GM18951 (cell line): ENCODE results near the gene SLC25A11.

Source experiments
- POLR2A ChIP-seq: IDR thresholded peaks from 4 replicates; pipeline ENCODE4 v1.6.1; 2011; ENCODE audit warnings: mild to moderate bottlenecking; ENCODE audit not compliant: insufficient read length, insufficient read depth; ENCODE audit errors: extremely low read depth
- in situ Hi-C: fragments of 300-500 bp; cut with MboI; formaldehyde crosslinking; loops from one replicate; pipeline ENCODE4 v1.12.0; 2022; ENCODE audit warnings: low sequenced_read_pairs, mixed read lengths, inconsistent platforms; ENCODE audit not compliant: unreplicated experiment

The SLC25A11 gene

GRCh38 chr17:4896332-4897197 lies 43.3 kb downstream of the SLC25A11 start:
- no peak for TF ChIP-seq POLR2A
- in situ Hi-C loops: loop anchor here (25.0 kb wide), 1 partner anchor 334 kb away; the partner anchor contains the start of genes GGT6 and MYBBP1A

GRCh38 chr17:4895657-4896331 lies 44.1 kb downstream of the SLC25A11 start:
- TF ChIP-seq POLR2A: no peak
- in situ Hi-C loops: loop anchor here (25.0 kb wide), 1 partner anchor 333 kb away; the partner anchor contains the start of genes GGT6 and MYBBP1A

- no peak for TF ChIP-seq POLR2A
- in situ Hi-C loops: loop anchor here (25.0 kb wide), 1 partner anchor 333 kb away; the partner anchor contains the start of genes GGT6 and MYBBP1A
These were observed 44.7 kb downstream of the SLC25A11 start for GRCh38 chr17:4895121-4895520.

- TF ChIP-seq POLR2A: no peak
- in situ Hi-C loops: loop anchor here (25.0 kb wide), 1 partner anchor 332 kb away; the partner anchor contains the start of genes GGT6 and MYBBP1A
These were observed 45.9 kb downstream of the SLC25A11 start for GRCh38 chr17:4893721-4894560.

- no peak for TF ChIP-seq POLR2A
- in situ Hi-C loops: loop anchor here (25.0 kb wide), 1 partner anchor 331 kb away; the partner anchor contains the start of genes GGT6 and MYBBP1A
These were observed 46.6 kb downstream of the SLC25A11 start for GRCh38 chr17:4893272-4893671.

- TF ChIP-seq POLR2A: no peak
- in situ Hi-C loops: loop anchor here (25.0 kb wide), 1 partner anchor 330 kb away; the partner anchor contains the start of genes GGT6 and MYBBP1A
These were observed 47.2 kb downstream of the SLC25A11 start for GRCh38 chr17:4892499-4893221.

- TF ChIP-seq POLR2A: no peak
- in situ Hi-C loops: loop anchor here (25.0 kb wide), 1 partner anchor 329 kb away; the partner anchor contains the start of genes GGT6 and MYBBP1A
These were observed 48.1 kb downstream of the SLC25A11 start for GRCh38 chr17:4891411-4892410.

- in situ Hi-C loops: loop anchor here (10.0 to 25.0 kb wide), 2 partner anchors 173 to 325 kb away; partner anchors contain the start of genes ARRB2, GGT6 and MYBBP1A
These were observed 52.3 kb downstream of the SLC25A11 start for GRCh38 chr17:4887581-4887980.

More at GRCh38 chr17:4887581-4887980, 52.3 kb downstream of the SLC25A11 start:
- TF ChIP-seq POLR2A: no peak
